ENCODE measurements around the gene ZFP36L1. TPM values are rescaled to one million over a fixed set of nuclear protein-coding genes. Genes with fewer than 3 reads are reported as not detected.

Gene ZFP36L1
- total and polyA plus RNA-seq, 2 of the 13 experiments (the other 11 are each of a cell fraction or from before 2014, with no cell fraction given), result 7.4 to 10.2 TPM

GRCh38 chr14:68780358-68781160 lies 12.3 kb downstream of the ZFP36L1 start (continued):
- TF ChIP-seq DMTF1 (CRISPR knock-in tag; IDR thresholded peaks at IDR 0.05) (no peak), RXRB (CRISPR knock-in tag; IDR thresholded peaks at IDR 0.05; ENCODE audit: borderline replicate concordance) (no peak), IKZF5 (CRISPR knock-in tag; IDR thresholded peaks at IDR 0.05) (no peak), HOXA5 (CRISPR knock-in tag; IDR thresholded peaks at IDR 0.05) (no peak), ZNF687 (CRISPR knock-in tag; IDR thresholded peaks at IDR 0.05) (peak; percentile 56; the same call in 1 of the 2 replicates), HDAC6 (IDR thresholded peaks at IDR 0.05; ENCODE audit: low read depth, low read length) (no peak), RFXAP (CRISPR knock-in tag; IDR thresholded peaks at IDR 0.05; ENCODE audit: borderline replicate concordance) (no peak), TFDP1 (CRISPR knock-in tag; IDR thresholded peaks at IDR 0.05; ENCODE audit: borderline replicate concordance) (no peak), ZNF543 (CRISPR knock-in tag; IDR thresholded peaks at IDR 0.05) (no peak), ZNF775 (CRISPR knock-in tag; IDR thresholded peaks at IDR 0.05; ENCODE audit: borderline replicate concordance) (no peak), SRSF1 (optimal IDR thresholded peaks at IDR 0.05; ENCODE audit: low read depth, low read length) (no peak), HOXA3 (CRISPR knock-in tag; IDR thresholded peaks at IDR 0.05) (0 out of 2 replicates have a peak, but pooled peaks have one; percentile 41), POLR2G (IDR thresholded peaks at IDR 0.05; ENCODE audit: low read depth, low read length) (peak; percentile 26; the same call in 1 of the 2 replicates), PATZ1 (CRISPR knock-in tag; IDR thresholded peaks at IDR 0.05) (0 out of 2 replicates have a peak, but pooled peaks have one; percentile 28), ATF4 (CRISPR knock-in tag; IDR thresholded peaks at IDR 0.05) (peak in 1 of 2 experiments; percentile 7; a peak in 1 of 4 replicates), ZNF326 (CRISPR knock-in tag; IDR thresholded peaks at IDR 0.05; ENCODE audit: borderline replicate concordance) (no peak)

Measured in HepG2 (cell line).